Suprapubic skin (tissue), 3 donors: ENCODE results near the gene SKAP1.

Experiments
- CTCF ChIP-seq, 2 donors: fragments of 200-600 bp in 1 of 2; fragments of 450-650 bp in 1 of 2; sonication (generic) in 1 of 2; IDR thresholded peaks; one replicate each; pipeline ENCODE4 v1.5.1; 2016 to 2019; ENCODE audit warnings: antibody characterized with exemption in 2 of 2, mild to moderate bottlenecking in 1 of 2, moderate library complexity in 1 of 2
- POLR2AphosphoS5 ChIP-seq, 3 donors: sonication (generic); formaldehyde crosslinking; IDR thresholded peaks; one replicate each; pipeline ENCODE4 v1.6.1; 2017; ENCODE audit warnings: antibody characterized with exemption in 3 of 3

- no peak for TF ChIP-seq CTCF (IDR thresholded peaks at IDR 0.05)
- no peak for TF ChIP-seq POLR2AphosphoS5 (IDR thresholded peaks at IDR 0.05)
These were observed 329.9 kb downstream of the SKAP1 start for GRCh38 chr17:48100160-48100559.
